Measurements from ENCODE around the gene ILF2. TPM values are rescaled to one million over a fixed set of nuclear protein-coding genes. Genes with fewer than 3 reads are reported as not detected.
A peak's percentile ranks its signal among the peaks of the same experiment; 100 is the strongest.

Gene ILF2
- total and polyA plus RNA-seq, 2 of the 13 experiments (the other 11 are each of a cell fraction or from before 2014, with no cell fraction given): 292 to 366 TPM

DNA sequence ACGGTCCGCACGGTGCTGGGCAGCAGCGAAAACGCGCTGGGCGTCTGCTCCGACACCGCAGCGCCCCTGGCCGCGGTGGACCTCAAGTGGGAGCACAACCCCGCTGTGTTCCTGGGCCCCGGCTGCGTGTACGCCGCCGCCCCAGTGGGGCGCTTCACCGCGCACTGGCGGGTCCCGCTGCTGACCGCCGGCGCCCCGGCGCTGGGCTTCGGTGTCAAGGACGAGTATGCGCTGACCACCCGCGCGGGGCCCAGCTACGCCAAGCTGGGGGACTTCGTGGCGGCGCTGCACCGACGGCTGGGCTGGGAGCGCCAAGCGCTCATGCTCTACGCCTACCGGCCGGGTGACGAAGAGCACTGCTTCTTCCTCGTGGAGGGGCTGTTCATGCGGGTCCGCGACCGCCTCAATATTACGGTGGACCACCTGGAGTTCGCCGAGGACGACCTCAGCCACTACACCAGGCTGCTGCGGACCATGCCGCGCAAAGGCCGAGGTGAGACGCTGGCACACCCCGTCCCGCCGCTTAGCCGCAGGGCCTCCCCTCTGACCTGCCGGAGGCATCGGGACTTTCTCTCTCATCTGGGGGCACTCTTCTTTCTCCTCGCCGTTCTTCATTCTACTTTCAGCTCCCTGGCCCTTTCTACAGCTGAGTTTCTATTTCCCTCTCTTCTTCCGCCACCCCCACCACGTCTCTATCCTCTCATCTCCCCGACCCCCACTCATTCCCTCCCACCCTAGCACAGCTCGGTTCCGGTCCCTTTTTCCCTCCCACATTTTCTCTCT, 8.7 kb upstream of the ILF2 start (continued):
- no peak for TF ChIP-seq SUZ12 (IDR thresholded peaks at IDR 0.05; ENCODE audit: low read depth, low read length)
- TF ChIP-seq FOXK1 (CRISPR knock-in tag; IDR thresholded peaks at IDR 0.05; ENCODE audit: borderline replicate concordance, low read depth): no peak
- TF ChIP-seq ZNF547 (CRISPR knock-in tag; IDR thresholded peaks at IDR 0.05): 0 out of 2 replicates have a peak, but pooled peaks have one; percentile 39
- TF ChIP-seq NCOA5 (CRISPR knock-in tag; IDR thresholded peaks at IDR 0.05): no peak
- TF ChIP-seq ZNF788 (CRISPR knock-in tag; IDR thresholded peaks at IDR 0.05; ENCODE audit: borderline replicate concordance): 0 out of 2 replicates have a peak, but pooled peaks have one; percentile 36
- no peak for TF ChIP-seq ZNF615 (CRISPR knock-in tag; IDR thresholded peaks at IDR 0.05; ENCODE audit: borderline replicate concordance)
- TF ChIP-seq MAFK (conservative IDR thresholded peaks at IDR 0.05 in 1 of 2, IDR thresholded peaks at IDR 0.05 in 1 of 2; ENCODE audit: low read length in 2 of 2): no peak
- no peak for TF ChIP-seq SIN3B (IDR thresholded peaks at IDR 0.05; ENCODE audit: low read length)
- no peak for TF ChIP-seq ZNF33A (CRISPR knock-in tag; IDR thresholded peaks at IDR 0.05; ENCODE audit: borderline replicate concordance)
- TF ChIP-seq ZNF20 (CRISPR knock-in tag; IDR thresholded peaks at IDR 0.05): no peak
- no peak for TF ChIP-seq ATF7-NPFF (CRISPR knock-in tag; IDR thresholded peaks at IDR 0.05; ENCODE audit: low read depth)
- TF ChIP-seq, protein P1, sequence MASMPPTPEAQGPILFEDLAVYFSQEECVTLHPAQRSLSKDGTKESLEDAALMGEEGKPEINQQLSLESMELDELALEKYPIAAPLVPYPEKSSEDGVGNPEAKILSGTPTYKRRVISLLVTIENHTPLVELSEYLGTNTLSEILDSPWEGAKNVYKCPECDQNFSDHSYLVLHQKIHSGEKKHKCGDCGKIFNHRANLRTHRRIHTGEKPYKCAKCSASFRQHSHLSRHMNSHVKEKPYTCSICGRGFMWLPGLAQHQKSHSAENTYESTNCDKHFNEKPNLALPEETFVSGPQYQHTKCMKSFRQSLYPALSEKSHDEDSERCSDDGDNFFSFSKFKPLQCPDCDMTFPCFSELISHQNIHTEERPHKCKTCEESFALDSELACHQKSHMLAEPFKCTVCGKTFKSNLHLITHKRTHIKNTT (CRISPR knock-in tag; IDR thresholded peaks at IDR 0.05): no peak
- TF ChIP-seq PHF5A (CRISPR knock-in tag; IDR thresholded peaks at IDR 0.05; ENCODE audit: low read depth, unreplicated experiment): no peak
- TF ChIP-seq MAFG (CRISPR knock-in tag; IDR thresholded peaks at IDR 0.05): peak; percentile 37; the same call in 1 of the 2 replicates
- no peak for TF ChIP-seq ZKSCAN5 (CRISPR knock-in tag; IDR thresholded peaks at IDR 0.05)
- TF ChIP-seq, protein P2, sequence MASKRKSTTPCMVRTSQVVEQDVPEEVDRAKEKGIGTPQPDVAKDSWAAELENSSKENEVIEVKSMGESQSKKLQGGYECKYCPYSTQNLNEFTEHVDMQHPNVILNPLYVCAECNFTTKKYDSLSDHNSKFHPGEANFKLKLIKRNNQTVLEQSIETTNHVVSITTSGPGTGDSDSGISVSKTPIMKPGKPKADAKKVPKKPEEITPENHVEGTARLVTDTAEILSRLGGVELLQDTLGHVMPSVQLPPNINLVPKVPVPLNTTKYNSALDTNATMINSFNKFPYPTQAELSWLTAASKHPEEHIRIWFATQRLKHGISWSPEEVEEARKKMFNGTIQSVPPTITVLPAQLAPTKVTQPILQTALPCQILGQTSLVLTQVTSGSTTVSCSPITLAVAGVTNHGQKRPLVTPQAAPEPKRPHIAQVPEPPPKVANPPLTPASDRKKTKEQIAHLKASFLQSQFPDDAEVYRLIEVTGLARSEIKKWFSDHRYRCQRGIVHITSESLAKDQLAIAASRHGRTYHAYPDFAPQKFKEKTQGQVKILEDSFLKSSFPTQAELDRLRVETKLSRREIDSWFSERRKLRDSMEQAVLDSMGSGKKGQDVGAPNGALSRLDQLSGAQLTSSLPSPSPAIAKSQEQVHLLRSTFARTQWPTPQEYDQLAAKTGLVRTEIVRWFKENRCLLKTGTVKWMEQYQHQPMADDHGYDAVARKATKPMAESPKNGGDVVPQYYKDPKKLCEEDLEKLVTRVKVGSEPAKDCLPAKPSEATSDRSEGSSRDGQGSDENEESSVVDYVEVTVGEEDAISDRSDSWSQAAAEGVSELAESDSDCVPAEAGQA (IDR thresholded peaks at IDR 0.05; ENCODE audit: low read depth): no peak
- TF ChIP-seq, protein P2 (CRISPR knock-in tag; IDR thresholded peaks at IDR 0.05; ENCODE audit: borderline replicate concordance): 0 out of 2 replicates have a peak, but pooled peaks have one; percentile 70
- TF ChIP-seq ZNF383 (CRISPR knock-in tag; IDR thresholded peaks at IDR 0.05; ENCODE audit: borderline replicate concordance): no peak
- TF ChIP-seq, protein P3, sequence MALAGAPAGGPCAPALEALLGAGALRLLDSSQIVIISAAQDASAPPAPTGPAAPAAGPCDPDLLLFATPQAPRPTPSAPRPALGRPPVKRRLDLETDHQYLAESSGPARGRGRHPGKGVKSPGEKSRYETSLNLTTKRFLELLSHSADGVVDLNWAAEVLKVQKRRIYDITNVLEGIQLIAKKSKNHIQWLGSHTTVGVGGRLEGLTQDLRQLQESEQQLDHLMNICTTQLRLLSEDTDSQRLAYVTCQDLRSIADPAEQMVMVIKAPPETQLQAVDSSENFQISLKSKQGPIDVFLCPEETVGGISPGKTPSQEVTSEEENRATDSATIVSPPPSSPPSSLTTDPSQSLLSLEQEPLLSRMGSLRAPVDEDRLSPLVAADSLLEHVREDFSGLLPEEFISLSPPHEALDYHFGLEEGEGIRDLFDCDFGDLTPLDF (CRISPR knock-in tag; IDR thresholded peaks at IDR 0.05): peak; percentile 24; the same call in 1 of the 2 replicates
